Measurements from ENCODE around the gene TSPAN17. TPM values are rescaled to one million over a fixed set of nuclear protein-coding genes. Genes with fewer than 3 reads are reported as not detected.

The TSPAN17 gene
- polyA plus RNA-seq, 1 experiment = 65.8 TPM

GRCh38 chr5:176678584-176678983 lies 31.3 kb downstream of the TSPAN17 start:
- H3K27me3 ChIP-seq (ENCODE audit: control insufficient read depth, insufficient read depth, low read length) = peaks cover 22% of the 10 kb centered on the region
- CTCF ChIA-PET = interaction anchor here (1.5 to 3.4 kb wide), 2 partner anchors 14 to 18 kb away, joined by 3 to 20 read pairs; no protein-coding TSS in a partner anchor

DNA sequence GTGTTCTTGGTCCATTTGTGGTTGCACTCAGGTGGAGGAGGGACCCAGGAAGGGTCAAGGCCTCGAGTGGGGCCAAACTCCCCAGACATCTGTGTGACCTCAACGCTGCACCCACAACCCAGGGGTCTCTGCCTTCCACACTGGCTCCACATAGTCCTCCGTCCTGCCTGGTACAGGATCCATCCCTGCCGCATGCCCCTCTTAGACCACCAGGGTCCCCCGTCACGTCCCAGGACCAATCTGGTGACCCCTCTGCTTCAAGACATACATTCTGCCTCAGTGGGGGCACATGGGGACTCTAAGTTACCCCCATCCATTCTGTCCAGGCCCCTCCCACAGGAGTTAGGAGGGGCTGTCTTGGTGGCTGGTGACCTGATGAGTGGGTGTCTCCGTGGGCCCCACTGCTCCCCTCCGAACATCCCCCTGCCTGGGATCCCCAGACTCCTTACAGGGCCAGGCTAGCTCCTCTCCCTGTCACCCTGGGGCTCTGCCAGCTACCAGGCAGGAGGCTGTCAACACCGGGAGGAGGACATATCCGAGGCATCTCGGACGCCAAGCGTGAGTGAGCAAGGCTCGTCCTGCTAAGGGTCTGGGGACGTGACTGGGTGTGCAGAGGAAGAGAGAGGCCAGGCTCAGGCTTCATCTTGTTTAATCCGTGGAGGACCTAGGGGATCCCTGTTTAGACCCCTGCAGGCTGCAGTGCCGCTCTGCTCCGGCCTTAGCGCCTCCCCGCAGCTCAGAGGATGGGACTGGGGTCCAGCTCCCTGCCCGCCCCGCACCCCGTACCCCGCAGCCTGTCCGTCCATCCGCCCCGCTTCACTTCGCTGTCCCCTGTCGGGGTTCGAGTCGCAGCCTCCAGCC lies 32.3 kb downstream of the TSPAN17 start:
- H3K27me3 ChIP-seq (ENCODE audit: control insufficient read depth, insufficient read depth, low read length) = peaks cover 25% of the 10 kb centered on the region
- POLR2A ChIA-PET = no interaction called here
- H3K4me3 ChIP-seq (ENCODE audit: low read depth, low read length) = no peak overlapping the region

More at GRCh38 chr5:176678584-176678983, 31.3 kb downstream of the TSPAN17 start:
- H3K4me3 ChIP-seq (ENCODE audit: low read depth, low read length) = no peak overlapping the region
- POLR2A ChIA-PET = no interaction called here
- no peaks in the 10 kb centered on the region for H3K36me3 ChIP-seq (ENCODE audit: control insufficient read depth, insufficient read depth, low read length)
- TF ChIP-seq, protein P1, sequence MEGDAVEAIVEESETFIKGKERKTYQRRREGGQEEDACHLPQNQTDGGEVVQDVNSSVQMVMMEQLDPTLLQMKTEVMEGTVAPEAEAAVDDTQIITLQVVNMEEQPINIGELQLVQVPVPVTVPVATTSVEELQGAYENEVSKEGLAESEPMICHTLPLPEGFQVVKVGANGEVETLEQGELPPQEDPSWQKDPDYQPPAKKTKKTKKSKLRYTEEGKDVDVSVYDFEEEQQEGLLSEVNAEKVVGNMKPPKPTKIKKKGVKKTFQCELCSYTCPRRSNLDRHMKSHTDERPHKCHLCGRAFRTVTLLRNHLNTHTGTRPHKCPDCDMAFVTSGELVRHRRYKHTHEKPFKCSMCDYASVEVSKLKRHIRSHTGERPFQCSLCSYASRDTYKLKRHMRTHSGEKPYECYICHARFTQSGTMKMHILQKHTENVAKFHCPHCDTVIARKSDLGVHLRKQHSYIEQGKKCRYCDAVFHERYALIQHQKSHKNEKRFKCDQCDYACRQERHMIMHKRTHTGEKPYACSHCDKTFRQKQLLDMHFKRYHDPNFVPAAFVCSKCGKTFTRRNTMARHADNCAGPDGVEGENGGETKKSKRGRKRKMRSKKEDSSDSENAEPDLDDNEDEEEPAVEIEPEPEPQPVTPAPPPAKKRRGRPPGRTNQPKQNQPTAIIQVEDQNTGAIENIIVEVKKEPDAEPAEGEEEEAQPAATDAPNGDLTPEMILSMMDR (IDR thresholded peaks at IDR 0.05; ENCODE audit: insufficient read depth, low read depth, low read length) = no peak
- DNase-seq (ENCODE audit: low read depth) = no peak

DNA sequence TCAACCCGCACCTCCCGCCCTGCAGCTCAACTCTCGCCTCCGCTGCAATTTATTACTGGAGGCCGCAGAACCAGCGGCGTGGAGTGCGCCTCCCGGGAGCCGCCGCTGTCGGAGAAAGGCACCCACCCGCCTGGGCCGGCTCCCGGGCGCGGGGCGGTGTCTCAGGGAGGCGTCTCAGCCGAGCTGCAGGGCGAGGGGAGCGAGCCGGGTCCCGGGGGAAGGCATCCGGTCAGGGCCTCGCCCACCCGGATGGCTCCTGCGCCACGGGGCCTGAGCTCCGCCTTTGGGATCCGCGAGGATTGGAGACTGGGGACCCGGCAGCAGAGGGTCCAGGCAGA lies 32.9 kb downstream of the TSPAN17 start:
- ChIA-PET POLR2A (no interaction called here), CTCF (interaction anchor here (1.5 kb wide), 1 partner anchor 20 kb away, joined by 5 read pairs; no protein-coding TSS in a partner anchor)
- no peak for DNase-seq (ENCODE audit: low read depth)
- Histone ChIP-seq H3K27me3 (ENCODE audit: control insufficient read depth, insufficient read depth, low read length) (peaks cover 25% of the 10 kb centered on the region), H3K4me3 (ENCODE audit: low read depth, low read length) (no peak overlapping the region), H3K36me3 (ENCODE audit: control insufficient read depth, insufficient read depth, low read length) (no peaks in the 10 kb centered on the region)
- TF ChIP-seq, protein P1 (IDR thresholded peaks at IDR 0.05; ENCODE audit: insufficient read depth, low read depth, low read length) = no peak

More for the DNA sequence above, 32.3 kb downstream of the TSPAN17 start:
- CTCF ChIA-PET = interaction anchor here (1.5 kb wide), 1 partner anchor 19 kb away, joined by 5 read pairs; no protein-coding TSS in a partner anchor
- TF ChIP-seq, protein P1 (IDR thresholded peaks at IDR 0.05; ENCODE audit: insufficient read depth, low read depth, low read length) = no peak
- no peaks in the 10 kb centered on the region for H3K36me3 ChIP-seq (ENCODE audit: control insufficient read depth, insufficient read depth, low read length)
- DNase-seq (ENCODE audit: low read depth) = no peak

DNA sequence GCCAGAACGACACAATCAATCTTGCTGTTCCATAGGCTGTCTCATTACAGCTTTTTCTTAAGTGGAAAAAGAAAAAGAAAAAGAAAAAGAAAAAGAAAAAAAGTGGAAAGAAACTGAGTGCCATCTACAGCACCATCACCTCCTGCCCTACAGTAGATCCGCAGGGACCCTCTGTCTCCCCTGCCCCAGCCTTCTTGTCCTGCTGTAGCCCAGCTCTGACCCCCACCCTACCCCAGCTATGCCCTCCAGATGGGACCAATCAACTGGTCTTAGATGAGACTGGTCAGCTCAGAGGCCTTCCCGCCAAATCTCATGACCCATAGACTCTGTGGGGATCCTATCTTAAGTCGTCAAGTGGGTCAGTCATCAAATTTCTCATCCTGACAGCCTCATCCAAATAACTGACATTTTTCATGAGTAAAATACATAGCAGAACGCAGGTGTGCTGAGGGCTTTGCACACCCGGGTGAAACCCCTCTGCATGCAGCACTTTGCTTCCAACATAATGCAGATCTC lies 34.8 kb downstream of the TSPAN17 start:
- TF ChIP-seq, protein P1 (IDR thresholded peaks at IDR 0.05; ENCODE audit: insufficient read depth, low read depth, low read length) = no peak
- ChIA-PET CTCF (interaction anchor here (0.6 to 0.9 kb wide), 3 partner anchors 12 to 21 kb away, joined by 3 to 4 read pairs (median 3); no protein-coding TSS in a partner anchor), POLR2A (no interaction called here)
- H3K27me3 ChIP-seq (ENCODE audit: control insufficient read depth, insufficient read depth, low read length) = peaks cover 25% of the 10 kb centered on the region
- no peaks in the 10 kb centered on the region for H3K36me3 ChIP-seq (ENCODE audit: control insufficient read depth, insufficient read depth, low read length)
- H3K4me3 ChIP-seq (ENCODE audit: low read depth, low read length) = no peak overlapping the region
- no peak for DNase-seq (ENCODE audit: low read depth)

GRCh38 chr5:176685010-176685409 lies 37.7 kb downstream of the TSPAN17 start:
- Histone ChIP-seq H3K27me3 (ENCODE audit: control insufficient read depth, insufficient read depth, low read length) (peaks cover 15% of the 10 kb centered on the region), H3K36me3 (ENCODE audit: control insufficient read depth, insufficient read depth, low read length) (no peaks in the 10 kb centered on the region), H3K4me3 (ENCODE audit: low read depth, low read length) (no peak overlapping the region)
- TF ChIP-seq, protein P1 (IDR thresholded peaks at IDR 0.05; ENCODE audit: insufficient read depth, low read depth, low read length) = no peak
- ChIA-PET CTCF (no interaction called here), POLR2A (no interaction called here)
- DNase-seq (ENCODE audit: low read depth) = no peak
